ENCODE measurements around the gene IL9R.
"Not testable (repeated sequence)": the region's sequence is repeated elsewhere in the genome, so short reads cannot be mapped to it uniquely, and the experiment has no call there.

The IL9R gene

DNA sequence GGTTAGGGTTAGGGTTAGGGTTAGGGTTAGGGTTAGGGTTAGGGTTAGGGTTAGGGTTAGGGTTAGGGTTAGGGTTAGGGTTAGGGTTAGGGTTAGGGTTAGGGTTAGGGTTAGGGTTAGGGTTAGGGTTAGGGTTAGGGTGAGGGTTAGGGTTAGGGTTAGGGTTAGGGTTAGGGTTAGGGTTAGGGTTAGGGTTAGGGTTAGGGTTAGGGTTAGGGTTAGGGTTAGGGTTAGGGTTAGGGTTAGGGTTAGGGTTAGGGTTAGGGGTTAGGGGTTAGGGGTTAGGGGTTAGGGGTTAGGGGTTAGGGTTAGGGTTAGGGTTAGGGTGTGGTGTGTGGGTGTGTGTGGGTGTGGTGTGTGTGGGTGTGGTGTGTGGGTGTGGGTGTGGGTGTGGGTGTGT, 33.0 kb downstream of the IL9R start:
- not testable (repeated sequence) for DNase-seq (ENCODE audit: low spot score)
